C1 segment of cervical spinal cord (tissue), 14 donors: Measurements from ENCODE around the gene OR4C16.

Source experiments
- DNase-seq, 14 donors: peaks; one replicate each; lab custom pipeline; 2025; lab: John Stamatoyannopoulos, UW

Gene OR4C16

GRCh38 chr11:55571828-55572227 lies at the start of gene OR4C16:
OR4C16 (plus strand) TSS chr11:55572128; CDS start chr11:55572128, 0 bp downstream.
- DNase-seq, result no peak

GRCh38 chr11:55554169-55554568 lies 17.8 kb upstream of the OR4C16 start, which contains the start of gene OR4C15:
OR4C15 (plus strand) TSS chr11:55554469; CDS start chr11:55554469, 0 bp downstream.
- DNase-seq, result no peak

- no peak for DNase-seq
Observed at GRCh38 chr11:55572548-55572947, 620 bp downstream of the OR4C16 start.

GRCh38 chr11:55607545-55607944 lies 35.6 kb downstream of the OR4C16 start, which contains the start of gene OR4C11:
OR4C11 (minus strand) TSS chr11:55607645; CDS start chr11:55604373, 3,272 bp downstream.
- no peak for DNase-seq
